Hepatocyte (in vitro differentiated cells): ENCODE measurements around the gene UROC1.

Experiments used
- CTCF ChIP-seq: fragments of 200-600 bp; sonication (generic); IDR thresholded peaks from 2 replicates; pipeline ENCODE4 v1.5.1; 2016; ENCODE audit warnings: antibody characterized with exemption, mild to moderate bottlenecking; ENCODE audit not compliant: poor library complexity
- EZH2 ChIP-seq: fragments of 200-600 bp; sonication (generic); IDR thresholded peaks from 2 replicates; pipeline ENCODE4 v1.6.1; 2016; ENCODE audit warnings: antibody characterized with exemption, mild to moderate bottlenecking, borderline replicate concordance

- TF ChIP-seq CTCF (no peak), EZH2 (no peak)
Measured at GRCh38 chr3:126517986-126518778, 609 bp upstream of the UROC1 start.
